ENCODE measurements around the gene C1orf21. TPM values are rescaled to one million over a fixed set of nuclear protein-coding genes. Genes with fewer than 3 reads are reported as not detected.

C1orf21 gene
- total and polyA plus RNA-seq, 2 of the 4 experiments (the other 2 are of a cell fraction): 6.4 to 9.9 TPM

- no peak overlapping the region for H3K4me2 ChIP-seq (ENCODE audit: low read depth, low read length)
- H4K91ac ChIP-seq (ENCODE audit: insufficient read depth, low read depth, low read length): no peak overlapping the region
- intact Hi-C loops (cut with micrococcal nuclease) (no loop called here), dilution Hi-C loops (cut with HindIII; ENCODE audit: low sequenced_read_pairs, unreplicated experiment) (no loop called here), in situ Hi-C loops (cut with MboI; ENCODE audit: low sequenced_read_pairs) (no loop called here)
- 0 out of 2 replicates have a peak, but pooled peaks cover 3% of the 10 kb centered on the region for H4K20me1 ChIP-seq (ENCODE audit: insufficient read depth, low read length)
- no peak overlapping the region for H2BK15ac ChIP-seq (ENCODE audit: low read depth, low read length)
- H2AFZ ChIP-seq (replicated peaks; ENCODE audit: low read length, poor library complexity): no peak overlapping the region
- H2AK5ac ChIP-seq (ENCODE audit: low read depth, low read length): no peak overlapping the region
- no peak overlapping the region for H3K9ac ChIP-seq (ENCODE audit: low read depth, low read length)
- WGBS, 2 experiments (ENCODE audit: extremely low coverage in 2 of 2, insufficient read length in 1 of 2): no CpG with 5 or more reads among the region's 14 CpGs
- peaks cover 7% of the 10 kb centered on the region for H3K9me3 ChIP-seq (ENCODE audit: control insufficient read depth, insufficient read depth, low read length)
- no peak overlapping the region for H4K5ac ChIP-seq (ENCODE audit: low read depth, low read length)
- no peak for TF ChIP-seq MAFK (IDR thresholded peaks at IDR 0.05; ENCODE audit: low read depth, low read length)
- TF ChIP-seq RAD21 (IDR thresholded peaks at IDR 0.05; ENCODE audit: low read length): no peak
- TF ChIP-seq MXI1 (IDR thresholded peaks at IDR 0.05; ENCODE audit: borderline replicate concordance, low read depth, low read length): no peak
- TF ChIP-seq CEBPB (IDR thresholded peaks at IDR 0.05; ENCODE audit: low read depth, low read length): no peak
- TF ChIP-seq POLR2A (IDR thresholded peaks at IDR 0.05; ENCODE audit: low read depth, low read length): no peak
- TF ChIP-seq CHD1 (IDR thresholded peaks at IDR 0.05; ENCODE audit: low read depth, low read length): no peak
- TF ChIP-seq RCOR1 (IDR thresholded peaks at IDR 0.05; ENCODE audit: insufficient replicate concordance, low read length): no peak
- no peak overlapping the region for H3K14ac ChIP-seq (replicated peaks; ENCODE audit: low read depth, low read length)
- H3K27ac ChIP-seq (ENCODE audit: insufficient read depth, low read length): no peak overlapping the region
- ChIA-PET POLR2A (ENCODE audit: unreplicated experiment) (no interaction called here), CTCF (no interaction called here)
- no peak overlapping the region for H2BK5ac ChIP-seq (ENCODE audit: low read depth, low read length, poor library complexity, severe bottlenecking)
- BruUV-seq (replicated peaks): no TSS peak
- no peak overlapping the region for H4K8ac ChIP-seq (ENCODE audit: low read depth in 2 of 2, low read length in 2 of 2)
- no peak overlapping the region for H3K4ac ChIP-seq (ENCODE audit: low read depth, low read length)
- H2AK9ac ChIP-seq (replicated peaks; ENCODE audit: low read depth, low read length, poor library complexity): no peak overlapping the region
- H3K23ac ChIP-seq (ENCODE audit: low read depth, low read length): no peak overlapping the region
- H3K79me1 ChIP-seq (ENCODE audit: low read depth in 1 of 2, low read length in 2 of 2): peaks cover 0 to 4% of the 10 kb centered on the region in 2 experiments; a peak in 1 of 4 replicates
- 0 out of 2 replicates have a peak, but pooled peaks cover 3% of the 10 kb centered on the region for H3K9me1 ChIP-seq (ENCODE audit: insufficient read depth, low read length)
- H2BK120ac ChIP-seq (ENCODE audit: low read depth, low read length): no peak overlapping the region
- peaks cover 11% of the 10 kb centered on the region for H3K4me1 ChIP-seq (ENCODE audit: control insufficient read depth, insufficient read depth, low read length)
- H2BK20ac ChIP-seq (ENCODE audit: low read depth, low read length): no peak overlapping the region
- no peak overlapping the region for H3K18ac ChIP-seq (ENCODE audit: low read depth, low read length)
- ATAC-seq (ENCODE audit: low read depth) (no peak), DNase-seq (no peak)
- no peaks in the 10 kb centered on the region for H3K27me3 ChIP-seq (ENCODE audit: control insufficient read depth, insufficient read depth, low read length)
- no peak overlapping the region for H3K4me3 ChIP-seq (ENCODE audit: insufficient read depth, low read depth, low read length)
- H3K36me3 ChIP-seq (ENCODE audit: control insufficient read depth, insufficient read depth, low read length): no peaks in the 10 kb centered on the region
- no peak overlapping the region for H3K56ac ChIP-seq (ENCODE audit: extremely low read depth, insufficient read depth, low read length)
Measured at GRCh38 chr1:184479435-184480167, 92.8 kb downstream of the C1orf21 start.
